HEK293 (cell line): ENCODE results near the gene STOML1.

Source experiments
- CTCF ChIA-PET: fragments of 350-600 bp; formaldehyde crosslinking; extraction: SDS; loops from one replicate; lab custom pipeline; 2021; ENCODE audit warnings: antibody characterized with exemption; lab: Yijun Ruan, JAX
- POLR2A ChIA-PET: fragments of 300-600 bp; formaldehyde crosslinking; extraction: SDS; loops from one replicate; lab custom pipeline; 2020; ENCODE audit warnings: antibody characterized with exemption, inconsistent platforms; lab: Yijun Ruan, JAX
- H3K27ac ChIP-seq: fragments of 200-500 bp; sonication (Bioruptor generic); 2 replicates; pipeline ENCODE4 v1.5.1; 2014; ENCODE audit warnings: low read depth, low read length, control low read depth, inconsistent platforms; ENCODE audit errors: extremely low read depth
- H3K36me3 ChIP-seq, 2 experiments: fragments of 200-500 bp in 1 of 2; sonication (Bioruptor generic) in 1 of 2; 1 replicate in 1 of 2; 2 replicates in 1 of 2; pipeline ENCODE4 v1.5.1; 2014 to 2017; ENCODE audit warnings: inconsistent platforms in 2 of 2, low read length in 2 of 2; ENCODE audit not compliant: control insufficient read depth in 2 of 2, insufficient read depth in 1 of 2
- H3K4me1 ChIP-seq: fragments of 200-500 bp; sonication (Bioruptor generic); 2 replicates; pipeline ENCODE4 v1.5.1; 2014; ENCODE audit warnings: mild to moderate bottlenecking, low read length, inconsistent platforms; ENCODE audit not compliant: control insufficient read depth, insufficient read depth
- H3K4me3 ChIP-seq: 2 replicates; pipeline ENCODE4 v1.5.1; 2011; ENCODE audit warnings: low read depth, mild to moderate bottlenecking, control low read depth, low read length, moderate library complexity
- H3K9me3 ChIP-seq: fragments of 200-500 bp; sonication (Bioruptor generic); 2 replicates; pipeline ENCODE4 v1.5.1; 2014; ENCODE audit warnings: low read depth, low read length, inconsistent platforms; ENCODE audit not compliant: control insufficient read depth, insufficient read depth
- IKZF3 ChIP-seq: fragments of 450-650 bp; IDR thresholded peaks from 2 replicates; pipeline ENCODE4 v1.5.0; 2018; ENCODE audit warnings: missing biosample characterization, mild to moderate bottlenecking, missing genetic modification characterization, moderate library complexity
- MEIS1 ChIP-seq: sonication (generic); formaldehyde crosslinking; IDR thresholded peaks from 2 replicates; pipeline ENCODE4 v1.8.1; 2022; ENCODE audit warnings: missing genetic modification reagents, mild to moderate bottlenecking, borderline replicate concordance
- OSR2 ChIP-seq: fragments of 450-650 bp; formaldehyde crosslinking; IDR thresholded peaks from 2 replicates; pipeline ENCODE4 v1.5.1; 2016; ENCODE audit warnings: missing biosample characterization, missing genetic modification characterization
- REPIN1 ChIP-seq: fragments of 450-650 bp; formaldehyde crosslinking; IDR thresholded peaks from 2 replicates; pipeline ENCODE4 v1.5.1; 2017; ENCODE audit warnings: missing biosample characterization, missing genetic modification characterization, low read depth
- SETDB1 ChIP-seq: IDR thresholded peaks from one replicate; pipeline ENCODE4 v1.6.1; 2017; ENCODE audit warnings: mild to moderate bottlenecking, low read length, moderate library complexity, mixed read lengths; ENCODE audit not compliant: insufficient read length
- SP7 ChIP-seq: fragments of 450-650 bp; formaldehyde crosslinking; IDR thresholded peaks from 2 replicates; pipeline ENCODE4 v1.5.1; 2016; ENCODE audit warnings: missing biosample characterization, missing genetic modification characterization
- TRIM28 ChIP-seq: IDR thresholded peaks from 2 replicates; pipeline ENCODE4 v1.6.1; 2011; ENCODE audit warnings: low read length, control low read depth, borderline replicate concordance
- ZIC2 ChIP-seq: fragments of 450-650 bp; formaldehyde crosslinking; IDR thresholded peaks from 2 replicates; pipeline ENCODE4 v1.5.1; 2016; ENCODE audit warnings: missing biosample characterization, missing genetic modification characterization
- ZNF18 ChIP-seq: fragments of 450-650 bp; formaldehyde crosslinking; IDR thresholded peaks from 2 replicates; pipeline ENCODE4 v1.5.1; 2016; ENCODE audit warnings: missing biosample characterization, missing genetic modification characterization
- ZNF335 ChIP-seq: fragments of 450-650 bp; formaldehyde crosslinking; conservative IDR thresholded peaks from 2 replicates; pipeline ENCODE4 v1.5.1; 2016; ENCODE audit warnings: missing biosample characterization, missing genetic modification characterization
- ZNF341 ChIP-seq: fragments of 450-650 bp; formaldehyde crosslinking; IDR thresholded peaks from 2 replicates; pipeline ENCODE4; 2016; ENCODE audit warnings: low read depth, missing biosample characterization, missing genetic modification characterization
- ZNF600 ChIP-seq: fragments of 450-650 bp; formaldehyde crosslinking; IDR thresholded peaks from 2 replicates; pipeline ENCODE4 v1.5.1; 2016; ENCODE audit warnings: missing biosample characterization, missing genetic modification characterization
- ZNF624 ChIP-seq: fragments of 450-650 bp; formaldehyde crosslinking; IDR thresholded peaks from 2 replicates; pipeline ENCODE4 v1.5.1; 2017; ENCODE audit warnings: missing biosample characterization, missing genetic modification characterization
- ZNF654 ChIP-seq: fragments of 450-650 bp; formaldehyde crosslinking; IDR thresholded peaks from 2 replicates; pipeline ENCODE4 v1.5.1; 2016; ENCODE audit warnings: low read depth, missing biosample characterization, missing genetic modification characterization
- ZNF660 ChIP-seq: fragments of 450-650 bp; IDR thresholded peaks from 2 replicates; pipeline ENCODE4 v1.5.1; 2018; ENCODE audit warnings: missing biosample characterization, mild to moderate bottlenecking, missing genetic modification characterization
- ZNF670 ChIP-seq: fragments of 450-650 bp; formaldehyde crosslinking; IDR thresholded peaks from 2 replicates; pipeline ENCODE4 v1.5.1; 2016; ENCODE audit warnings: missing biosample characterization, missing genetic modification characterization, low read depth
- ZNF76 ChIP-seq: fragments of 450-650 bp; formaldehyde crosslinking; IDR thresholded peaks from 2 replicates; pipeline ENCODE4; 2016; ENCODE audit warnings: low read depth, missing biosample characterization, missing genetic modification characterization, borderline replicate concordance
- TF ChIP-seq, protein P1 (sequence below): fragments of 450-650 bp; formaldehyde crosslinking; IDR thresholded peaks from 2 replicates; pipeline ENCODE4 v1.5.1; 2016; ENCODE audit warnings: missing biosample characterization, missing genetic modification characterization
- TF ChIP-seq, protein P2 (sequence below): fragments of 450-650 bp; formaldehyde crosslinking; optimal IDR thresholded peaks from 2 replicates; pipeline ENCODE3; 2016; ENCODE audit warnings: missing biosample characterization, mild to moderate bottlenecking, missing genetic modification characterization
- TF ChIP-seq, protein P3 (sequence below): fragments of 450-650 bp; formaldehyde crosslinking; IDR thresholded peaks from 2 replicates; pipeline ENCODE4 v1.5.1; 2016; ENCODE audit warnings: missing biosample characterization, missing genetic modification characterization
- TF ChIP-seq, protein P4 (sequence below): fragments of 450-650 bp; formaldehyde crosslinking; IDR thresholded peaks from 2 replicates; pipeline ENCODE4 v1.5.1; 2016; ENCODE audit warnings: missing biosample characterization, missing genetic modification characterization
- TF ChIP-seq, protein P5 (sequence below): fragments of 450-650 bp; IDR thresholded peaks from 2 replicates; pipeline ENCODE4 v1.5.1; 2018; ENCODE audit warnings: missing biosample characterization, mild to moderate bottlenecking, missing genetic modification characterization

The STOML1 gene

DNA sequence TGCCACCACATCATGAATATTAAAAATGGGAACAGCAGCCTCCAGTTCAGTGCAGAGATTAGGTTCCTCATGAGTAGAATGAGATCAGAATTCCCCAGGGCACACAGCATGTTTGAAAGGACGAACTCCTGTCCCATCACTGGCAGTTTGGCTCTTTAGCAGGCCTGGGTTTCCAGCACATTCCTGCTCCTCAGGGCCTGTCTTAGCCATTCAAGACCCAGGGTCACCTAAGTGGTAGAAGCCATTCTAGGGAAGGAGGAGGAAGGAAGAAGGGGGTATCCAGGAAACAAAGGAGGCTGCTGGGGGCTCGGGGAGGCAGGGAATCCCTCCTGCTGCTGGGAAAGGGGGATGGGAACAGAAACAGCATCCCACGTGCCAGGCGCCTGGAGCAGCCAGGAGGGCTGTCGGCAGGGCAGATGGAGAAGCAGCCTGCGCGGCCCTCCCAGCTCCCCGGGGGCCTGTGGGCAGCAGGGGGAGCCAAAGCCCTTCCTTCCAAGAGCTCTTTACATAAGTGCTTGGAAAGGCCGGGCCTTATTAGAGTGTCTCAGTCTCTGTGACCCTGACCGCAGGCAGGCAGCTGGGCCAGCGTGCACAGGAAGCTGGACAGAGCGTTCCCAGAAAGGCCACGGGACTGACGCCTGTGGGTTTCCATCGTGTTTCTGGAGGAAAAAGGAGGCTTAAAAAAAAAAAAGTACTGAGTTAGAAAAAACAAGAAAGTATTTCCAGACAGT lies 41.1 kb downstream of the STOML1 start:
- Histone ChIP-seq H3K27ac (no peak overlapping the region; the same call in 1 of the 2 replicates), H3K4me3 (no peak overlapping the region), H3K36me3 (peaks cover 0 to 2% of the 10 kb centered on the region in 2 experiments; a peak in 1 of 3 replicates), H3K4me1 (peaks cover 6% of the 10 kb centered on the region; the same call in 1 of the 2 replicates), H3K9me3 (no peaks in the 10 kb centered on the region)
- ChIA-PET POLR2A (interaction anchor here (0.6 to 1.7 kb wide), 8 partner anchors 8 to 43 kb away, joined by 3 to 4 read pairs (median 3); partner anchors contain the start of genes LOXL1 and PML), CTCF (interaction anchor here (0.5 to 14.4 kb wide), 38 partner anchors 8 to 488 kb away, joined by 3 to 276 read pairs (median 4); partner anchors contain the start of genes LOXL1 and PML)
- no peak for TF ChIP-seq SETDB1
- TF ChIP-seq ZNF624 (tag by site-specific recombination) = no peak
- TF ChIP-seq MEIS1 = no peak
- peak; percentile 20; the same call in 1 of the 2 replicates for TF ChIP-seq SP7
- 0 out of 2 replicates have a peak, but pooled peaks have one; percentile 10 for TF ChIP-seq ZNF76 (tag by site-specific recombination)
- TF ChIP-seq ZNF335 = peak; percentile 89
- TF ChIP-seq, protein P1, sequence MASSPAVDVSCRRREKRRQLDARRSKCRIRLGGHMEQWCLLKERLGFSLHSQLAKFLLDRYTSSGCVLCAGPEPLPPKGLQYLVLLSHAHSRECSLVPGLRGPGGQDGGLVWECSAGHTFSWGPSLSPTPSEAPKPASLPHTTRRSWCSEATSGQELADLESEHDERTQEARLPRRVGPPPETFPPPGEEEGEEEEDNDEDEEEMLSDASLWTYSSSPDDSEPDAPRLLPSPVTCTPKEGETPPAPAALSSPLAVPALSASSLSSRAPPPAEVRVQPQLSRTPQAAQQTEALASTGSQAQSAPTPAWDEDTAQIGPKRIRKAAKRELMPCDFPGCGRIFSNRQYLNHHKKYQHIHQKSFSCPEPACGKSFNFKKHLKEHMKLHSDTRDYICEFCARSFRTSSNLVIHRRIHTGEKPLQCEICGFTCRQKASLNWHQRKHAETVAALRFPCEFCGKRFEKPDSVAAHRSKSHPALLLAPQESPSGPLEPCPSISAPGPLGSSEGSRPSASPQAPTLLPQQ (tag by site-specific recombination) = 0 out of 2 replicates have a peak, but pooled peaks have one; percentile 35
- TF ChIP-seq, protein P2, sequence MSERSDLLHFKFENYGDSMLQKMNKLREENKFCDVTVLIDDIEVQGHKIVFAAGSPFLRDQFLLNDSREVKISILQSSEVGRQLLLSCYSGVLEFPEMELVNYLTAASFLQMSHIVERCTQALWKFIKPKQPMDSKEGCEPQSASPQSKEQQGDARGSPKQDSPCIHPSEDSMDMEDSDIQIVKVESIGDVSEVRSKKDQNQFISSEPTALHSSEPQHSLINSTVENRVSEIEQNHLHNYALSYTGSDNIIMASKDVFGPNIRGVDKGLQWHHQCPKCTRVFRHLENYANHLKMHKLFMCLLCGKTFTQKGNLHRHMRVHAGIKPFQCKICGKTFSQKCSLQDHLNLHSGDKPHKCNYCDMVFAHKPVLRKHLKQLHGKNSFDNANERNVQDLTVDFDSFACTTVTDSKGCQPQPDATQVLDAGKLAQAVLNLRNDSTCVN (tag by site-specific recombination) = peak; percentile 13
- TF ChIP-seq ZNF341 = peak; percentile 90
- TF ChIP-seq TRIM28 = 0 out of 2 replicates have a peak, but pooled peaks have one; percentile 25
- no peak for TF ChIP-seq ZNF670 (tag by site-specific recombination)
- TF ChIP-seq, protein P3, sequence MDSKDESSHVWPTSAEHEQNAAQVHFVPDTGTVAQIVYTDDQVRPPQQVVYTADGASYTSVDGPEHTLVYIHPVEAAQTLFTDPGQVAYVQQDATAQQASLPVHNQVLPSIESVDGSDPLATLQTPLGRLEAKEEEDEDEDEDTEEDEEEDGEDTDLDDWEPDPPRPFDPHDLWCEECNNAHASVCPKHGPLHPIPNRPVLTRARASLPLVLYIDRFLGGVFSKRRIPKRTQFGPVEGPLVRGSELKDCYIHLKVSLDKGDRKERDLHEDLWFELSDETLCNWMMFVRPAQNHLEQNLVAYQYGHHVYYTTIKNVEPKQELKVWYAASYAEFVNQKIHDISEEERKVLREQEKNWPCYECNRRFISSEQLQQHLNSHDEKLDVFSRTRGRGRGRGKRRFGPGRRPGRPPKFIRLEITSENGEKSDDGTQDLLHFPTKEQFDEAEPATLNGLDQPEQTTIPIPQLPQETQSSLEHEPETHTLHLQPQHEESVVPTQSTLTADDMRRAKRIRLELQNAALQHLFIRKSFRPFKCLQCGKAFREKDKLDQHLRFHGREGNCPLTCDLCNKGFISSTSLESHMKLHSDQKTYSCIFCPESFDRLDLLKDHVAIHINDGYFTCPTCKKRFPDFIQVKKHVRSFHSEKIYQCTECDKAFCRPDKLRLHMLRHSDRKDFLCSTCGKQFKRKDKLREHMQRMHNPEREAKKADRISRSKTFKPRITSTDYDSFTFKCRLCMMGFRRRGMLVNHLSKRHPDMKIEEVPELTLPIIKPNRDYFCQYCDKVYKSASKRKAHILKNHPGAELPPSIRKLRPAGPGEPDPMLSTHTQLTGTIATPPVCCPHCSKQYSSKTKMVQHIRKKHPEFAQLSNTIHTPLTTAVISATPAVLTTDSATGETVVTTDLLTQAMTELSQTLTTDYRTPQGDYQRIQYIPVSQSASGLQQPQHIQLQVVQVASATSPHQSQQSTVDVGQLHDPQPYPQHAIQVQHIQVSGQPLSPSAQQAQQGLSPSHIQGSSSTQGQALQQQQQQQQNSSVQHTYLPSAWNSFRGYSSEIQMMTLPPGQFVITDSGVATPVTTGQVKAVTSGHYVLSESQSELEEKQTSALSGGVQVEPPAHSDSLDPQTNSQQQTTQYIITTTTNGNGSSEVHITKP = peak; percentile 58; the same call in 1 of the 2 replicates
- TF ChIP-seq ZNF660 (tag by site-specific recombination) = peak; percentile 73
- no peak for TF ChIP-seq REPIN1 (tag by site-specific recombination)
- peak; percentile 86 for TF ChIP-seq ZIC2 (tag by site-specific recombination)
- TF ChIP-seq OSR2 (tag by site-specific recombination) = peak; percentile 10; the same call in 1 of the 2 replicates
- TF ChIP-seq IKZF3 (tag by site-specific recombination) = peak; percentile 72; the same call in 1 of the 2 replicates
- TF ChIP-seq, protein P4, sequence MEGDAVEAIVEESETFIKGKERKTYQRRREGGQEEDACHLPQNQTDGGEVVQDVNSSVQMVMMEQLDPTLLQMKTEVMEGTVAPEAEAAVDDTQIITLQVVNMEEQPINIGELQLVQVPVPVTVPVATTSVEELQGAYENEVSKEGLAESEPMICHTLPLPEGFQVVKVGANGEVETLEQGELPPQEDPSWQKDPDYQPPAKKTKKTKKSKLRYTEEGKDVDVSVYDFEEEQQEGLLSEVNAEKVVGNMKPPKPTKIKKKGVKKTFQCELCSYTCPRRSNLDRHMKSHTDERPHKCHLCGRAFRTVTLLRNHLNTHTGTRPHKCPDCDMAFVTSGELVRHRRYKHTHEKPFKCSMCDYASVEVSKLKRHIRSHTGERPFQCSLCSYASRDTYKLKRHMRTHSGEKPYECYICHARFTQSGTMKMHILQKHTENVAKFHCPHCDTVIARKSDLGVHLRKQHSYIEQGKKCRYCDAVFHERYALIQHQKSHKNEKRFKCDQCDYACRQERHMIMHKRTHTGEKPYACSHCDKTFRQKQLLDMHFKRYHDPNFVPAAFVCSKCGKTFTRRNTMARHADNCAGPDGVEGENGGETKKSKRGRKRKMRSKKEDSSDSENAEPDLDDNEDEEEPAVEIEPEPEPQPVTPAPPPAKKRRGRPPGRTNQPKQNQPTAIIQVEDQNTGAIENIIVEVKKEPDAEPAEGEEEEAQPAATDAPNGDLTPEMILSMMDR = peak; percentile 93
- TF ChIP-seq ZNF18 (tag by site-specific recombination) = no peak
- TF ChIP-seq ZNF600 (tag by site-specific recombination) = peak; percentile 59; the same call in 1 of the 2 replicates
- TF ChIP-seq, protein P5, sequence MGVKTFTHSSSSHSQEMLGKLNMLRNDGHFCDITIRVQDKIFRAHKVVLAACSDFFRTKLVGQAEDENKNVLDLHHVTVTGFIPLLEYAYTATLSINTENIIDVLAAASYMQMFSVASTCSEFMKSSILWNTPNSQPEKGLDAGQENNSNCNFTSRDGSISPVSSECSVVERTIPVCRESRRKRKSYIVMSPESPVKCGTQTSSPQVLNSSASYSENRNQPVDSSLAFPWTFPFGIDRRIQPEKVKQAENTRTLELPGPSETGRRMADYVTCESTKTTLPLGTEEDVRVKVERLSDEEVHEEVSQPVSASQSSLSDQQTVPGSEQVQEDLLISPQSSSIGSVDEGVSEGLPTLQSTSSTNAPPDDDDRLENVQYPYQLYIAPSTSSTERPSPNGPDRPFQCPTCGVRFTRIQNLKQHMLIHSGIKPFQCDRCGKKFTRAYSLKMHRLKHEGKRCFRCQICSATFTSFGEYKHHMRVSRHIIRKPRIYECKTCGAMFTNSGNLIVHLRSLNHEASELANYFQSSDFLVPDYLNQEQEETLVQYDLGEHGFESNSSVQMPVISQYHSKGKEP (tag by site-specific recombination) = no peak
- peak; percentile 77 for TF ChIP-seq ZNF654 (tag by site-specific recombination)
